22Rv1 (cell line): ENCODE results near the gene KYAT1.

Experiments used
- ZFX ChIP-seq: fragments of 450-650 bp; IDR thresholded peaks from 2 replicates; pipeline ENCODE4 v1.6.1; 2017; ENCODE audit warnings: antibody characterized with exemption, borderline replicate concordance
- TF ChIP-seq, protein P1 (sequence below): fragments of 450-650 bp; IDR thresholded peaks from 2 replicates; pipeline ENCODE4 v1.5.1; 2017; ENCODE audit warnings: mild to moderate bottlenecking

DNA sequence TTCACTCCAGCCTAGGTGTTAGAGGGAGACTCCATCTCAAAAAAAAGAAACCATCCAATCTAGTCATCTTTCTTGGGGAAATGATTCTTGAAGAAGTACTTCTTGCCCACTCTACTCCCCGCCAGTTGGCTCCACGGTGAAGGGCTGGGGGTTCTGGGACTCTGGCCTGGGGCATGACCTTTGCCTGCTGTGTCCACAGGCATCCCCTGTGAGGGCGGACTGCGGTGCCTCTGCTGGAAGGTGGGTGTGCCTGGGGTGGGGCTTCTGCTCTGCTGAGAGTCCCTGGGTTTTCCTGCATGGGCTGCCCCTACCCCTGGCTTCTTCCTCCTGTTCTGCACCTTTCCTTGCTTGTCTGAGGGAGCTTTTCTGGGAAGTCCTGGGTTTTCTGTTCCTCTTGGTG, 91.2 kb downstream of the KYAT1 start:
- TF ChIP-seq, protein P1, sequence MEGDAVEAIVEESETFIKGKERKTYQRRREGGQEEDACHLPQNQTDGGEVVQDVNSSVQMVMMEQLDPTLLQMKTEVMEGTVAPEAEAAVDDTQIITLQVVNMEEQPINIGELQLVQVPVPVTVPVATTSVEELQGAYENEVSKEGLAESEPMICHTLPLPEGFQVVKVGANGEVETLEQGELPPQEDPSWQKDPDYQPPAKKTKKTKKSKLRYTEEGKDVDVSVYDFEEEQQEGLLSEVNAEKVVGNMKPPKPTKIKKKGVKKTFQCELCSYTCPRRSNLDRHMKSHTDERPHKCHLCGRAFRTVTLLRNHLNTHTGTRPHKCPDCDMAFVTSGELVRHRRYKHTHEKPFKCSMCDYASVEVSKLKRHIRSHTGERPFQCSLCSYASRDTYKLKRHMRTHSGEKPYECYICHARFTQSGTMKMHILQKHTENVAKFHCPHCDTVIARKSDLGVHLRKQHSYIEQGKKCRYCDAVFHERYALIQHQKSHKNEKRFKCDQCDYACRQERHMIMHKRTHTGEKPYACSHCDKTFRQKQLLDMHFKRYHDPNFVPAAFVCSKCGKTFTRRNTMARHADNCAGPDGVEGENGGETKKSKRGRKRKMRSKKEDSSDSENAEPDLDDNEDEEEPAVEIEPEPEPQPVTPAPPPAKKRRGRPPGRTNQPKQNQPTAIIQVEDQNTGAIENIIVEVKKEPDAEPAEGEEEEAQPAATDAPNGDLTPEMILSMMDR: no peak
- no peak for TF ChIP-seq ZFX
